SK-N-SH treated with all-trans-retinoic acid at 6 μM for 48 hours (cell line): ENCODE results near the gene IL31.

Experiments
- ARNTL ChIP-seq: fragments of 450-650 bp; formaldehyde crosslinking; IDR thresholded peaks from 2 replicates; pipeline ENCODE4 v1.5.0; 2020; ENCODE audit warnings: low read depth, mild to moderate bottlenecking, moderate library complexity, borderline replicate concordance
- CREB5 ChIP-seq: fragments of 250-450 bp; sonication (Bioruptor Pico); IDR thresholded peaks from 2 replicates; pipeline ENCODE4 v1.5.1; 2020; ENCODE audit warnings: low read depth, mild to moderate bottlenecking, moderate library complexity
- CSRNP3 ChIP-seq: fragments of 250-450 bp; sonication (Bioruptor Pico); IDR thresholded peaks from 2 replicates; pipeline ENCODE4 v1.5.1; 2021; ENCODE audit warnings: mild to moderate bottlenecking, moderate library complexity
- ESRRG ChIP-seq: fragments of 250-450 bp; sonication (Bioruptor Pico); IDR thresholded peaks from 2 replicates; pipeline ENCODE4 v1.6.1; 2021; ENCODE audit warnings: mild to moderate bottlenecking
- PATZ1 ChIP-seq: fragments of 250-450 bp; sonication (Bioruptor Pico); IDR thresholded peaks from 2 replicates; pipeline ENCODE4 v1.8.0; 2020; ENCODE audit warnings: mild to moderate bottlenecking, moderate library complexity, borderline replicate concordance
- RARB ChIP-seq: fragments of 250-450 bp; sonication (Bioruptor Pico); IDR thresholded peaks from 2 replicates; pipeline ENCODE4 v1.8.0; 2021; ENCODE audit warnings: mild to moderate bottlenecking, moderate library complexity
- TCF4 ChIP-seq: fragments of 250-450 bp; sonication (Bioruptor Pico); IDR thresholded peaks from 2 replicates; pipeline ENCODE4 v1.8.0; 2021; ENCODE audit warnings: mild to moderate bottlenecking, moderate library complexity, borderline replicate concordance
- TSHZ2 ChIP-seq: fragments of 250-450 bp; sonication (Bioruptor Pico); IDR thresholded peaks from 2 replicates; pipeline ENCODE4 v1.5.0; 2020; ENCODE audit warnings: mild to moderate bottlenecking, moderate library complexity
- ZC3H10 ChIP-seq: fragments of 250-450 bp; sonication (Bioruptor Pico); IDR thresholded peaks from 2 replicates; pipeline ENCODE4 v1.5.1; 2021; ENCODE audit warnings: mild to moderate bottlenecking, moderate library complexity
- ZFP3 ChIP-seq: fragments of 250-450 bp; sonication (Bioruptor Pico); IDR thresholded peaks from 2 replicates; pipeline ENCODE4 v1.5.0; 2020; ENCODE audit warnings: mild to moderate bottlenecking, moderate library complexity
- ZNF8 ChIP-seq: fragments of 450-650 bp; formaldehyde crosslinking; IDR thresholded peaks from 2 replicates; pipeline ENCODE4 v1.5.0; 2020; ENCODE audit warnings: mild to moderate bottlenecking, moderate library complexity

GRCh38 chr12:122208073-122208820, 34.2 kb upstream of the IL31 start:
- TF ChIP-seq ZFP3 (CRISPR knock-in tag) (no peak), CREB5 (CRISPR knock-in tag) (no peak), ARNTL (CRISPR knock-in tag) (no peak), ZC3H10 (CRISPR knock-in tag) (no peak), PATZ1 (CRISPR knock-in tag) (no peak), RARB (CRISPR knock-in tag) (no peak), ESRRG (CRISPR knock-in tag) (no peak), TCF4 (CRISPR knock-in tag) (no peak), ZNF8 (no peak), TSHZ2 (no peak), CSRNP3 (CRISPR knock-in tag) (no peak)
